Frontal cortex (tissue), 4 donors: ENCODE results near the gene PRKG1. TPM values are rescaled to one million over a fixed set of nuclear protein-coding genes. Genes with fewer than 3 reads are reported as not detected.
A peak's percentile ranks its signal among the peaks of the same experiment; 100 is the strongest.
"Not testable (repeated sequence)": the region's sequence is repeated elsewhere in the genome, so short reads cannot be mapped to it uniquely, and the experiment has no call there.

Source experiments
- DNase-seq, 2 donors: peaks; one replicate each; pipeline ENCODE4 v3.0.0; 2012; ENCODE audit warnings: low spot score in 2 of 2
- FAIRE-seq: peaks from 2 replicates; lab custom pipeline; 2012; peaks lifted over from hg19 to GRCh38; lab: Jason Lieb, UNC
- total RNA-seq: library from RNA; depleted of rRNA; stranded (reverse); fragments of >200 nt; gene quantifications from one replicate; pipeline ENCODE4 v1.2.3, GENCODE V29; 2014
- donor health status: control.
- donor health status: control.
- donor health status: control.

The PRKG1 gene
- total RNA-seq, 1 donor from 2014 or later = 15.5 TPM

GRCh38 chr10:51455762-51456161 lies 381.5 kb downstream of the PRKG1 start:
- not testable (repeated sequence) for FAIRE-seq, DNase-seq

- DNase-seq (no peak), FAIRE-seq (no peak)
These were observed 385.2 kb downstream of the PRKG1 start for GRCh38 chr10:51459476-51459875.

- FAIRE-seq (no peak), DNase-seq (no peak)
These were observed 387.9 kb downstream of the PRKG1 start for GRCh38 chr10:51462076-51462779.

GRCh38 chr10:51468424-51468823 lies 394.1 kb downstream of the PRKG1 start:
- no peak for DNase-seq
- FAIRE-seq = no peak

DNA sequence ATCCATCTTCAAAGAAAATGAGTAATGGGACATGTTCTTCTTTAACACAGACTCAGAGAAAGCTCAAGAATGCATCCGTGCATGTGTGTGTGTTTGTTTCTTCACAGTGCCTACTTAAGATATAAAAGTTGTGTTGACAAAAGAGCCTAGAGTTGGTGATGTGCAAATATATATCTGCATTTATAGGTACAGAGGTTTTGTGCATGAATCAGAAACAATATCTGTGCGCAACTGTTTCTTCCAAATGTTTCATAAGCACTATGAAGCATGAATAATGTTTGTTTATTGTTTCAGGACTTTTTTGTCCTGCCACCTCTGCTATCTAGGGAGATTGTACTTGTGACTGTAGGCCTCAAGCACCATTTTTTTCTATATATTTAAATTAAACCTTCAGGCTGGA lies 395.4 kb downstream of the PRKG1 start:
- DNase-seq = no peak
- FAIRE-seq = no peak

DNA sequence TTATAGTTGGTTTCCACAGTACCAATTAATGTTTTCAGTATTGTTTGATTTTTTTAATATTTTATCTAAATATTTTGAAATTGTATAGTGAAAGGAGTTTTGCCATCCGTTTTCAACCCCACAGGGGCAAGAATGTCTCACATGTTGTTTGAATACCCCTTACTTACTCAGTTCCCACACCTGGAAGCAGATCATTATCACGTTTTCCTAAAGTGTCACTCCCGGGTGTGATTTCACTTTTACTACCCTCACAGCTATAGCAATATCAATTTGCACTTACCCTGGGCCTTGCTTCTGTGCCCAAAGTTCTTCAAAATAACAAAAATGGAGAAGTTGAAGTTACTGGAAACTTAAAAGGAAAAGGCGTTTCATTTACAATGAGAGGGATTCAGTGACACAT lies 397.0 kb downstream of the PRKG1 start:
- no peak for FAIRE-seq

GRCh38 chr10:51472154-51472553 lies 397.9 kb downstream of the PRKG1 start:
- FAIRE-seq (no peak), DNase-seq (no peak)

More for the DNA sequence above, 397.0 kb downstream of the PRKG1 start:
- DNase-seq = no peak

GRCh38 chr10:51479711-51480110 lies 405.4 kb downstream of the PRKG1 start:
- FAIRE-seq (no peak), DNase-seq (no peak)

DNA sequence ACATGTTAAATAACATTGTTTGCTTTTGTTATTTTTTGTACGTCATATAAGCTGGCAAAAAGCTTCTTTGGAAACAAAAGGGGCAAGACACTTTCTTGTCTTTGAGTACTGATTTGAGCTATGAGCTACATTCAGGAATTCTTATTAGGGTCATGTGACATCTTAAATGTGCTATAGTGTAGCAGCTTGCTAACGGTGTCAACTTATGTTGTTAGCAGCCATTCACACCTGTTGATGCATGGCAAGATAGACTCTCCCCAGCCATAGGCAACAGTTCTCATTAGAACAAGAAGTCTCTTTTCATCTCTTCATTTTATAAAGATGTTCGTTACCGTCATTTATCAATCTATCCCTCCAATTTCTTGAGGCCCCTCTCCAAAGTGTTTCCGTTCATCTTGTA lies 411.4 kb downstream of the PRKG1 start:
- FAIRE-seq (no peak), DNase-seq (no peak)

GRCh38 chr10:51487576-51487975 lies 413.3 kb downstream of the PRKG1 start:
- FAIRE-seq = no peak
- DNase-seq = no peak

DNA sequence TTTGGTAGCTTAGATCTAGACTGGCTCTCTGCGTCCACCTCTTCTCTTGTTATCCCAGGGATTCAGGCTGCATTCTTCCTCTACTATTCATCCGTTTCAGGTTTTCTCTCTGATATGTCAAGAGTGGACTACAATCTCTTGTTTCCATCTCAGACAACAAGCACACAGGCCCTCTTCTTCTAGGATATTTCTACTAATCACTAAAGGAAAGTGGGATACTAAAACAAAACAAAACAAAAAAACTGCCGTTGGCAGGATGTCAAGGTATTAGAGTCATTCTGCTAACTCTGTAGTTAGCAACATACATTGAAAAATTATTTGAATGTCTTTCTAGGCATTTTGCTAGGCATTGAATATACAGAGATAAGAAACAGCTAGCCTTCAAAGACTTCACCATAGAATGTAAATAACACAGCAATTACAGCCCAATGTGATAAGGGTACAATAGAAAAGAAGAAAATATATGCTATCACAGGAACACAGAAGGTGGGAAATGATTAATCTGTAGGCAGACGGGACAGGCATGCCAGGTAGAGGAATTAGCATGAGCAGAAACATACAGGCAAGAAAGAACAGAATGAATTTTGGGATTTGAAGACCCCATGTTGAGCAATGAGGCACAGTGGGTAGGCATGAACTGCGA lies 414.6 kb downstream of the PRKG1 start:
- FAIRE-seq = no peak

DNA sequence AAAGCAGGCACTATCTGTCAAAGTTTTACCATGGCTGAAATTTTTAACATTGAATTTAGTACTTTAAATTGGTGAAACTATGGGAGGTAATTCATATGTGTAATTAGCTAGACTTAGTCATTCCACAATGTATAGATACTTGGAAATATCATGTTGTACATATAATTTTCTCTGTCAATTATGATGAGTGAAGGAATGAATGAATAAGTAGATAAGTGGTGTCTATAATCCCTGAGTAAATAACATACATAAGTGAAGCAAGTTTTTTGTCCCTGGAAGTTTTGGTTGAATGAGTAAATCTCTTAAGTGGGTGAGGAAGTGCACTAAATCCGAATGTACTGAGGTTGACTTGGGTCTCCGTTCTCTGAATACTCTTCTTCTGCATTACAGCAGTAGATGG lies 424.1 kb downstream of the PRKG1 start:
- FAIRE-seq (no peak), DNase-seq (no peak)

More for the DNA sequence above, 414.6 kb downstream of the PRKG1 start:
- no peak for DNase-seq

GRCh38 chr10:51501396-51501795 lies 427.1 kb downstream of the PRKG1 start:
- no peak for FAIRE-seq

GRCh38 chr10:51502124-51502523 lies 427.8 kb downstream of the PRKG1 start:
- FAIRE-seq = no peak

More at GRCh38 chr10:51501396-51501795, 427.1 kb downstream of the PRKG1 start:
- no peak for DNase-seq

GRCh38 chr10:51503378-51503777 lies 429.1 kb downstream of the PRKG1 start:
- FAIRE-seq (no peak), DNase-seq (no peak)

More at GRCh38 chr10:51502124-51502523, 427.8 kb downstream of the PRKG1 start:
- DNase-seq = no peak

DNA sequence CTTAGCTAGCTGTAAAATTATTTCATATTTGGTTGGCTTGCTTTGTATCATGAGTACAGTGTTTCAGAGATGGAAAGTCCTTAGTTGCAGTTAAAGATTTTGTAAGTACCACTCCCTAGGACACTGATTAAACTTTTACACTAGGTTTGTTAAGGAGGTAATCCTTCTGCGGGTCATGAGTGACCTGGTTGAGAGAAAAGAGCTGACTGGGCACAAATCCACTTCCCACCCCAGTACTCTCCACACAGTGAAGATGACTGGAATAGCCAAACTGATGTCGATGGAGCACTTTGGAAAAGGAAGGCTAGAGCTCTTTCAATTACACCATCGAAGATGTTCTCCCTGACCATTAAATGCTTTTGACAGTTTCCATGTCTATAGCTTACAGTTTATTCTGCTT lies 433.2 kb downstream of the PRKG1 start:
- DNase-seq (no peak), FAIRE-seq (no peak)

- DNase-seq = no peak
These were observed 433.9 kb downstream of the PRKG1 start for GRCh38 chr10:51508156-51508555.

GRCh38 chr10:51510231-51510630 lies 435.9 kb downstream of the PRKG1 start:
- no peak for DNase-seq
- peak; percentile 69 for FAIRE-seq

More at GRCh38 chr10:51508156-51508555, 433.9 kb downstream of the PRKG1 start:
- FAIRE-seq = no peak

DNA sequence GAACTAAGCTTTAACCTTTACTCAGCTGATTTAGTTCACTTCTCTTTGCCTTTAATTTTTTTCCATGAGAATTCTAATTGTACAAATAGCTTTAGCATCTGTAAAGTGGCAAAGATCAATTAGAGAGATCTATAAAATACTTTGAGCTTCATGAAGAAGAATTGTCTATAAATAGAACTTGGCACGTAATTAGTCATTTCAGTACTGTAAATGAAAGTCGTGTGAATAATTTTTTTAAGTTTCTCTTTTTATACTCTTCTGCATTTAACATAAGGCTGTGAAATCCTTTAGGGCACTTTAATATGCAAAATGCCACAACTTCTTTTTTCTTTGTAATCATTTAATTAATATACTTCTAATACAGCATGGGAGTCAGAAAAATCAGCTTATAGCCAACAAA lies 447.3 kb downstream of the PRKG1 start:
- FAIRE-seq = no peak
- no peak for DNase-seq

GRCh38 chr10:51522858-51523257 lies 448.6 kb downstream of the PRKG1 start:
- FAIRE-seq = no peak

DNA sequence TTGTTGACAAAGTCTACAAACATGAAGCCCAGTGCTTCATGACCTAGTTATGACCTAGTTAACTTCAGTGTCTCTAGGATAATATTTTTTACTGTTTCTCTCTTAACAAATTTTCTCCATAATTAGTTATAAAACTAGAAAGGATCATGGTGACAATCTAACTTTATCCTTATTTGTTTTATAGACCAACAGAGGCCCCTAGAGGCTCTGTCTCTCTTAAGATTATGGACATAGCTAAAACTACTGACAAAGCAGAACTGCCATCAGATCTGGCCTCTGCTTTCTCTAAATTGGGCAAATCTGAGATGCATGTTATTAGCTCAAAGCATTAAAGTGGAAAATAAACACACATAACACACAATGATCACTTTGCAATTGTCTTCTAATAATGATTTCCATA lies 449.2 kb downstream of the PRKG1 start:
- FAIRE-seq (no peak), DNase-seq (no peak)

More at GRCh38 chr10:51522858-51523257, 448.6 kb downstream of the PRKG1 start:
- no peak for DNase-seq
